Astrocyte (in vitro differentiated cells and primary cell): Measurements from ENCODE around the gene SBNO2. TPM values are rescaled to one million over a fixed set of nuclear protein-coding genes. Genes with fewer than 3 reads are reported as not detected.
A peak's percentile ranks its signal among the peaks of the same experiment; 100 is the strongest.

Source experiments
- DNase-seq: peaks from one replicate; pipeline ENCODE4 v3.0.0-alpha.2; 2010; ENCODE audit warnings: low read depth
- FAIRE-seq: peaks from 2 replicates; lab custom pipeline; 2011; peaks lifted over from hg19 to GRCh38; lab: Jason Lieb, UNC
- H2AFZ ChIP-seq: 2 replicates; pipeline ENCODE4 v1.6.0; 2012; ENCODE audit warnings: low read depth, low read length, inconsistent platforms
- H3K27ac ChIP-seq: 2 replicates; pipeline ENCODE4 v1.5.1; 2011; ENCODE audit warnings: low read depth, low read length, inconsistent platforms
- H3K27me3 ChIP-seq: 2 replicates; pipeline ENCODE4 v1.6.0; 2011; ENCODE audit warnings: low read length, inconsistent platforms; ENCODE audit not compliant: insufficient read depth
- H3K36me3 ChIP-seq: 2 replicates; pipeline ENCODE4 v1.5.1; 2011; ENCODE audit warnings: low read length, inconsistent platforms; ENCODE audit not compliant: insufficient read depth
- H3K4me1 ChIP-seq: 2 replicates; pipeline ENCODE4 v1.5.1; 2011; ENCODE audit warnings: low read length, inconsistent platforms; ENCODE audit not compliant: insufficient read depth
- H3K4me2 ChIP-seq: 2 replicates; pipeline ENCODE4 v1.6.0; 2012; ENCODE audit warnings: low read length, inconsistent platforms
- H3K4me3 ChIP-seq: 2 replicates; pipeline ENCODE4 v1.5.1; 2011; ENCODE audit warnings: low read depth, mild to moderate bottlenecking, low read length, inconsistent platforms; ENCODE audit not compliant: insufficient read depth
- H3K79me2 ChIP-seq: 2 replicates; pipeline ENCODE4 v1.6.0; 2012; ENCODE audit warnings: mild to moderate bottlenecking, low read length, inconsistent platforms; ENCODE audit not compliant: insufficient read depth
- H3K9ac ChIP-seq: 2 replicates; pipeline ENCODE4 v1.6.0; 2012; ENCODE audit warnings: mild to moderate bottlenecking, low read length, inconsistent platforms
- H3K9me3 ChIP-seq: 2 replicates; pipeline ENCODE4 v1.5.1; 2012; ENCODE audit warnings: low read depth, mild to moderate bottlenecking, low read length, inconsistent platforms; ENCODE audit not compliant: insufficient read depth
- H4K20me1 ChIP-seq: 2 replicates; pipeline ENCODE4 v1.6.0; 2012; ENCODE audit warnings: low read length, inconsistent platforms; ENCODE audit not compliant: insufficient read depth
- H3K27ac Mint-ChIP-seq: one replicate; pipeline ENCODE4 v1.8.0; 2021; ENCODE audit warnings: mild to moderate bottlenecking, mixed read lengths; ENCODE audit not compliant: unreplicated experiment
- H3K27me3 Mint-ChIP-seq: one replicate; pipeline ENCODE4 v1.8.0; 2021; ENCODE audit warnings: low read depth, mixed read lengths; ENCODE audit not compliant: unreplicated experiment
- H3K36me3 Mint-ChIP-seq: one replicate; pipeline ENCODE4 v1.8.0; 2021; ENCODE audit warnings: low read depth, mixed read lengths; ENCODE audit not compliant: unreplicated experiment
- H3K4me1 Mint-ChIP-seq: one replicate; pipeline ENCODE4 v1.8.0; 2021; ENCODE audit warnings: low read depth, mixed read lengths; ENCODE audit not compliant: unreplicated experiment
- H3K4me3 Mint-ChIP-seq: one replicate; pipeline ENCODE4 v1.8.0; 2021; ENCODE audit warnings: mild to moderate bottlenecking, moderate library complexity, mixed read lengths; ENCODE audit not compliant: unreplicated experiment
- H3K9me3 Mint-ChIP-seq: one replicate; pipeline ENCODE4 v1.8.0; 2021; ENCODE audit warnings: mild to moderate bottlenecking, mixed read lengths; ENCODE audit not compliant: unreplicated experiment
- CTCF ChIP-seq: IDR thresholded peaks from 2 replicates; pipeline ENCODE4 v1.5.1; 2011; ENCODE audit warnings: low read depth, mild to moderate bottlenecking, inconsistent platforms, low read length, moderate library complexity; ENCODE audit not compliant: insufficient read depth
- EZH2 ChIP-seq: IDR thresholded peaks from 2 replicates; pipeline ENCODE4 v1.6.1; 2012; ENCODE audit warnings: mild to moderate bottlenecking, low read length, inconsistent platforms; ENCODE audit not compliant: insufficient read depth
- total RNA-seq: library from RNA; stranded (reverse); gene quantifications from 2 replicates; pipeline ENCODE4 v1.2.1, GENCODE V29; 2021

Gene SBNO2
- total RNA-seq, 1 donor from 2014 or later = 39.3 TPM

GRCh38 chr19:1113030-1113985, 60.8 kb downstream of the SBNO2 start:
- Histone ChIP-seq H3K4me1 (peaks cover 11% of the 10 kb centered on the region), H4K20me1 (peaks cover 16% of the 10 kb centered on the region), H3K4me3 (no peak overlapping the region), H3K27ac (peak overlapping the region; percentile 34), H3K4me2 (peak overlapping the region; percentile 52), H2AFZ (no peak overlapping the region), H3K36me3 (no peaks in the 10 kb centered on the region), H3K9me3 (no peaks in the 10 kb centered on the region), H3K27me3 (no peaks in the 10 kb centered on the region), H3K79me2 (no peaks in the 10 kb centered on the region), H3K9ac (peak overlapping the region; percentile 63)
- DNase-seq (peak; percentile 77), FAIRE-seq (no peak)
- H3K36me3 Mint-ChIP-seq = peaks cover 2% of the 10 kb centered on the region
- no peaks in the 10 kb centered on the region for H3K4me1 Mint-ChIP-seq
- no peaks in the 10 kb centered on the region for H3K9me3 Mint-ChIP-seq
- no peak overlapping the region for H3K27ac Mint-ChIP-seq
- TF ChIP-seq CTCF (peak; percentile 38), EZH2 (no peak)
- H3K27me3 Mint-ChIP-seq = no peaks in the 10 kb centered on the region
- H3K4me3 Mint-ChIP-seq = no peak overlapping the region

GRCh38 chr19:1112268-1113029, 61.6 kb downstream of the SBNO2 start:
- Histone ChIP-seq H3K27ac (no peak overlapping the region), H4K20me1 (peaks cover 21% of the 10 kb centered on the region), H3K9me3 (no peaks in the 10 kb centered on the region), H3K36me3 (no peaks in the 10 kb centered on the region), H3K79me2 (no peaks in the 10 kb centered on the region), H3K4me2 (no peak overlapping the region), H3K4me1 (peaks cover 11% of the 10 kb centered on the region), H3K27me3 (no peaks in the 10 kb centered on the region), H3K9ac (no peak overlapping the region), H2AFZ (no peak overlapping the region), H3K4me3 (no peak overlapping the region)
- Mint-ChIP-seq H3K9me3 (no peaks in the 10 kb centered on the region), H3K4me1 (no peaks in the 10 kb centered on the region), H3K4me3 (no peak overlapping the region), H3K27me3 (no peaks in the 10 kb centered on the region), H3K36me3 (no peaks in the 10 kb centered on the region), H3K27ac (no peak overlapping the region)
- FAIRE-seq = no peak
- DNase-seq = no peak
- TF ChIP-seq CTCF (no peak), EZH2 (no peak)
